ENCODE data around the gene ANXA9.

- no peak for TF ChIP-seq CTCF (IDR thresholded peaks at IDR 0.05)
- TF ChIP-seq POLR2A (IDR thresholded peaks at IDR 0.05), result no peak
These were observed 44.4 kb downstream of the ANXA9 start for GRCh38 chr1:151026460-151026859.
